ENCODE results near the gene VEZT.

Gene VEZT

GRCh38 chr12:95217377-95218149 lies at the start of gene VEZT, which contains the start of gene FGD6:
Gene VEZT, plus strand, starts transcription at chr12:95217807. Its CDS starts 44 bp downstream, at chr12:95217851.
Gene FGD6, minus strand, starts transcription at chr12:95217467. Its CDS starts 227 bp downstream, at chr12:95217240.
- TF ChIP-seq CTCF (IDR thresholded peaks at IDR 0.05; ENCODE audit: unreplicated experiment in 3 of 3) = peak; percentile 41 to 58 (median 50)
- Mint-ChIP-seq H3K4me3 (peak within 1 kb of the TSS; percentile 93 to 94 (median 93)), H3K27ac (peak within 1 kb of the TSS; percentile 94 to 98 (median 98)), H3K9me3 (no peaks in the 10 kb centered on the region), H3K36me3 (ENCODE audit: low read depth) (peaks cover 11% of the 10 kb centered on the region), H3K27me3 (ENCODE audit: low read depth) (no peaks in the 10 kb centered on the region), H3K4me1 (peaks cover 46% of the 10 kb centered on the region)

- no peak for TF ChIP-seq CTCF (IDR thresholded peaks at IDR 0.05; ENCODE audit: unreplicated experiment in 3 of 3)
- Mint-ChIP-seq H3K27me3 (ENCODE audit: low read depth) (no peaks in the 10 kb centered on the region), H3K4me1 (peaks cover 31% of the 10 kb centered on the region), H3K36me3 (ENCODE audit: low read depth) (peaks cover 35% of the 10 kb centered on the region), H3K4me3 (no peak overlapping the region), H3K27ac (peak overlapping the region; percentile 2 to 38 (median 24)), H3K9me3 (no peaks in the 10 kb centered on the region)
Observed at GRCh38 chr12:95168746-95169145, 48.9 kb upstream of the VEZT start.

- Mint-ChIP-seq H3K9me3 (no peaks in the 10 kb centered on the region), H3K27me3 (ENCODE audit: low read depth) (no peaks in the 10 kb centered on the region), H3K27ac (peak overlapping the region; percentile 37 to 75 (median 38)), H3K36me3 (ENCODE audit: low read depth) (peaks cover 35% of the 10 kb centered on the region), H3K4me3 (no peak overlapping the region), H3K4me1 (peaks cover 31% of the 10 kb centered on the region)
- TF ChIP-seq CTCF (IDR thresholded peaks at IDR 0.05; ENCODE audit: unreplicated experiment in 3 of 3) = no peak
Observed at GRCh38 chr12:95169368-95169767, 48.2 kb upstream of the VEZT start.

GRCh38 chr12:95173392-95174251 lies 44.0 kb upstream of the VEZT start:
- peak overlapping the region in 1 of 3 experiments; percentile 40 for H3K4me3 Mint-ChIP-seq
- H3K27me3 Mint-ChIP-seq (ENCODE audit: low read depth) = no peaks in the 10 kb centered on the region
- no peak for TF ChIP-seq CTCF (IDR thresholded peaks at IDR 0.05; ENCODE audit: unreplicated experiment in 3 of 3)
- H3K9me3 Mint-ChIP-seq = no peaks in the 10 kb centered on the region
- H3K27ac Mint-ChIP-seq = peak overlapping the region; percentile 76 to 86 (median 84)
- H3K4me1 Mint-ChIP-seq = peaks cover 26% of the 10 kb centered on the region
- H3K36me3 Mint-ChIP-seq (ENCODE audit: low read depth) = peaks cover 26% of the 10 kb centered on the region

- Mint-ChIP-seq H3K27ac (no peak overlapping the region), H3K9me3 (no peaks in the 10 kb centered on the region), H3K36me3 (ENCODE audit: low read depth) (peaks cover 9% of the 10 kb centered on the region), H3K4me1 (peaks cover 22% of the 10 kb centered on the region), H3K27me3 (ENCODE audit: low read depth) (no peaks in the 10 kb centered on the region), H3K4me3 (no peak overlapping the region)
- TF ChIP-seq CTCF (IDR thresholded peaks at IDR 0.05; ENCODE audit: unreplicated experiment in 3 of 3) = no peak
Observed at GRCh38 chr12:95177201-95177768, 40.3 kb upstream of the VEZT start.
